PC-9 (cell line): ENCODE data around the gene WDR77.

Experiments
- EZH2 ChIP-seq: fragments of 200-600 bp; sonication (generic); IDR thresholded peaks from 2 replicates; pipeline ENCODE4 v1.8.0; 2017; ENCODE audit warnings: antibody characterized with exemption, low read depth
- TF ChIP-seq, protein P1 (sequence below): fragments of 200-600 bp; sonication (generic); conservative IDR thresholded peaks from 2 replicates; pipeline ENCODE4 v1.6.1; 2017; ENCODE audit warnings: mixed run types, antibody characterized with exemption, mild to moderate bottlenecking, moderate library complexity

DNA sequence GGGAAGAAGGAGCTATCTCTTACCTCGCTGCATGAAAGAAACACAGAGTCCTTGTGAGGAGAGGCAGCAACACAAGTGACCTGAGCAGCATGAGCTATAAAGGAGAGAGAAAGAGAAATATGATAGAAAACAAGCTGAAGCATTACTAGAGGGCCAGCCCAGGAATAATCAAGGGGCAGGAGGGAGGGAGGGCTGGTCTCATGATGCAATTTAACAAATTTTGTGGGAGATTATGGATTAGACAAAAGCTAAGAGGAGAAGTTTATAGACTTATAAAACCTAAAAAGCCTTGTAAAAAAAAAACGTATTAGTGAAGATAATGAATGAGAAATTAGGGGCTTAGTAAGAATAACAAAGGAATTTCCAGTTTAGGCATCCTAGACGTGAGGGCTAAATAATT lies 5.0 kb downstream of the WDR77 start:
- TF ChIP-seq, protein P1, sequence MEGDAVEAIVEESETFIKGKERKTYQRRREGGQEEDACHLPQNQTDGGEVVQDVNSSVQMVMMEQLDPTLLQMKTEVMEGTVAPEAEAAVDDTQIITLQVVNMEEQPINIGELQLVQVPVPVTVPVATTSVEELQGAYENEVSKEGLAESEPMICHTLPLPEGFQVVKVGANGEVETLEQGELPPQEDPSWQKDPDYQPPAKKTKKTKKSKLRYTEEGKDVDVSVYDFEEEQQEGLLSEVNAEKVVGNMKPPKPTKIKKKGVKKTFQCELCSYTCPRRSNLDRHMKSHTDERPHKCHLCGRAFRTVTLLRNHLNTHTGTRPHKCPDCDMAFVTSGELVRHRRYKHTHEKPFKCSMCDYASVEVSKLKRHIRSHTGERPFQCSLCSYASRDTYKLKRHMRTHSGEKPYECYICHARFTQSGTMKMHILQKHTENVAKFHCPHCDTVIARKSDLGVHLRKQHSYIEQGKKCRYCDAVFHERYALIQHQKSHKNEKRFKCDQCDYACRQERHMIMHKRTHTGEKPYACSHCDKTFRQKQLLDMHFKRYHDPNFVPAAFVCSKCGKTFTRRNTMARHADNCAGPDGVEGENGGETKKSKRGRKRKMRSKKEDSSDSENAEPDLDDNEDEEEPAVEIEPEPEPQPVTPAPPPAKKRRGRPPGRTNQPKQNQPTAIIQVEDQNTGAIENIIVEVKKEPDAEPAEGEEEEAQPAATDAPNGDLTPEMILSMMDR = no peak
- no peak for TF ChIP-seq EZH2
